COR-L47 (cell line): Measurements from ENCODE around the gene COL6A5.

ENCODE experiments used
- DNase-seq: peaks from one replicate; lab custom pipeline; 2025; lab: John Stamatoyannopoulos, UW

The COL6A5 gene

GRCh38 chr3:130516645-130517512 is 171.4 kb downstream of the COL6A5 start, which contains the start of gene COL6A6:
Gene COL6A6, plus strand, starts transcription at chr3:130517177. Its CDS starts 43,188 bp downstream, at chr3:130560365.
- no peak for DNase-seq

- no peak for DNase-seq
Observed at GRCh38 chr3:130517602-130518001, 172.1 kb downstream of the COL6A5 start.

GRCh38 chr3:130519754-130520153 is 174.3 kb downstream of the COL6A5 start:
- no peak for DNase-seq

GRCh38 chr3:130522399-130522798 is 176.9 kb downstream of the COL6A5 start:
- no peak for DNase-seq

- DNase-seq: no peak
Observed at GRCh38 chr3:130527426-130527825, 182.0 kb downstream of the COL6A5 start.

- DNase-seq: no peak
Observed at GRCh38 chr3:130528120-130528519, 182.6 kb downstream of the COL6A5 start.

- no peak for DNase-seq
Observed at GRCh38 chr3:130529486-130530215, 184.2 kb downstream of the COL6A5 start.

GRCh38 chr3:130533247-130533646 is 187.8 kb downstream of the COL6A5 start:
- DNase-seq: no peak
